NCI-H2107 treated with DMSO at 0.1 percent for 48 hours (cell line): ENCODE measurements around the gene ZC3H11A.

Source experiments
- DNase-seq: peaks from one replicate; lab custom pipeline; 2025; ENCODE audit not compliant: unreplicated experiment; lab: John Stamatoyannopoulos, UW

The ZC3H11A gene

DNA sequence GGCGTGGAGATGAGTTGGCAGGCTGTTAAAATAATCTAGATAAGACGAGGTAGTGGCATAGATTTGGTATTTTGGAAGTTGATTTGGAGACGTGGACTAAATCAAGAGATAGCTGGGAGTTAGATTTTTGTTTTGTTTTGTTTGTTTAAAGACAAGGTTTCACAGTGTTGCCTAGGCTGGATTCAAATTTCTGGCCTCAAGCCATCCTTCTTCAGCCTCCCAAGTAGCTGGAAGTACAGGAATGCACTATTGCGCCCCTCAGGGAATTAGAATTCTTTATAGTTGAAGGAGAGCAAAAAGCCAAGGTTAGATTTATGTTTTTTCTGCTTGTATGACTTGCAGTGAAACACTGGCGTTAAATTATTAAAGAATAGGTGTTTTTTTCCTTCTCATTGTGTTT lies 43.7 kb downstream of the ZC3H11A start:
- DNase-seq, result no peak

GRCh38 chr1:203840208-203840808 lies 44.9 kb downstream of the ZC3H11A start:
- DNase-seq, result no peak

DNA sequence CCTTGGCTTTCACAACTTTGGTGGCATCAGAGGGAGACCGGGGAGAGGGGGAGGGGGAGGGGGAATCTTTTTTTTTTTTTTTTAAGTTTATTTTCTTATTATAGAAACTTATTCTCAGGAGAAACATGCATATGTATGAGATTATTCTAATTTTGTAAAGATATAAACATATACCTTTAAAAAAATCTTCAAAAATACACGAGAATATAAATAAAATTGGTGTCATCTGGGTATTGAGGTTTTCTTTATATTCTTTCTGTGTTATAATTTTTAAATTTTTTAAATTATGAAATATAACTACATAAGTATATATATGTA lies 47.1 kb downstream of the ZC3H11A start:
- no peak for DNase-seq

- no peak for DNase-seq
Observed at GRCh38 chr1:203843435-203843834, 48.0 kb downstream of the ZC3H11A start.
